GM23338 (cell line): ENCODE results near the gene RALGPS1. TPM values are rescaled to one million over a fixed set of nuclear protein-coding genes. Genes with fewer than 3 reads are reported as not detected.

Experiments
- ATAC-seq: fragments of 200-7000 bp; cut with Tn5 transposase; 3 replicates; pipeline ENCODE4 v1.9.1; 2020
- DNase-seq: peaks from one replicate; pipeline ENCODE4 v3.0.0-alpha.2; 2015; ENCODE audit warnings: low spot score
- H2AFZ ChIP-seq: fragments of 200-600 bp; sonication (generic); 2 replicates; pipeline ENCODE4 v1.8.0; 2016; ENCODE audit warnings: antibody characterized with exemption, mild to moderate bottlenecking, moderate library complexity
- H3F3A ChIP-seq: fragments of 200-600 bp; sonication (generic); replicated peaks from 2 replicates; pipeline ENCODE4 v1.8.0; 2017; ENCODE audit warnings: antibody characterized with exemption, mixed run types, low read depth
- H3K27ac ChIP-seq: fragments of 200-600 bp; sonication (generic); 2 replicates; pipeline ENCODE4 v1.6.1; 2016; ENCODE audit warnings: low read depth
- H3K27me3 ChIP-seq: fragments of 200-600 bp; sonication (generic); 2 replicates; pipeline ENCODE4 v1.8.0; 2016; ENCODE audit warnings: mild to moderate bottlenecking, mixed run types, moderate library complexity; ENCODE audit not compliant: insufficient read depth
- H3K36me3 ChIP-seq: fragments of 200-600 bp; sonication (generic); 2 replicates; pipeline ENCODE4 v1.8.0; 2016; ENCODE audit warnings: mild to moderate bottlenecking; ENCODE audit not compliant: insufficient read depth
- H3K4me1 ChIP-seq: fragments of 200-600 bp; sonication (generic); 2 replicates; pipeline ENCODE4 v1.8.0; 2016; ENCODE audit warnings: mild to moderate bottlenecking, moderate library complexity; ENCODE audit not compliant: insufficient read depth
- H3K4me2 ChIP-seq: fragments of 200-600 bp; sonication (generic); 2 replicates; pipeline ENCODE4 v1.7.1; 2017; ENCODE audit warnings: mixed run types
- H3K4me3 ChIP-seq: fragments of 200-600 bp; sonication (generic); 2 replicates; pipeline ENCODE4 v1.6.1; 2016; ENCODE audit warnings: mixed run types
- H3K79me2 ChIP-seq: fragments of 200-600 bp; sonication (generic); replicated peaks from 2 replicates; pipeline ENCODE4 v1.8.0; 2017; ENCODE audit warnings: mild to moderate bottlenecking; ENCODE audit not compliant: insufficient read depth
- H3K9me2 ChIP-seq: fragments of 200-600 bp; sonication (generic); 2 replicates; pipeline ENCODE4 v1.8.0; 2017; ENCODE audit not compliant: insufficient read depth
- H4K20me1 ChIP-seq: fragments of 200-600 bp; sonication (generic); replicated peaks from 2 replicates; pipeline ENCODE4 v1.8.0; 2017; ENCODE audit warnings: mild to moderate bottlenecking; ENCODE audit not compliant: insufficient read depth
- H3K27ac Mint-ChIP-seq: 2 replicates; pipeline ENCODE4 v1.8.0; 2020; ENCODE audit warnings: inconsistent platforms, mild to moderate bottlenecking, moderate library complexity, mixed read lengths
- H3K27me3 Mint-ChIP-seq: 3 replicates; pipeline ENCODE4 v1.8.0; 2022; ENCODE audit warnings: low read depth, mild to moderate bottlenecking, moderate library complexity, mixed read lengths, inconsistent platforms; ENCODE audit not compliant: insufficient read depth, poor library complexity
- H3K36me3 Mint-ChIP-seq: 3 replicates; pipeline ENCODE4 v1.8.0; 2021; ENCODE audit warnings: low read depth, mild to moderate bottlenecking, inconsistent platforms, moderate library complexity, mixed read lengths
- H3K4me1 Mint-ChIP-seq: 3 replicates; pipeline ENCODE4 v1.8.0; 2020; ENCODE audit warnings: mild to moderate bottlenecking, inconsistent platforms, mixed read lengths
- H3K4me3 Mint-ChIP-seq: 3 replicates; pipeline ENCODE4 v1.8.0; 2021; ENCODE audit warnings: moderate library complexity, mild to moderate bottlenecking, inconsistent platforms, mixed read lengths
- H3K9me3 Mint-ChIP-seq: 3 replicates; pipeline ENCODE4 v1.8.0; 2020; ENCODE audit warnings: moderate library complexity, mild to moderate bottlenecking, inconsistent platforms, mixed read lengths
- CREB1 ChIP-seq: fragments of 250-450 bp; sonication (Bioruptor Pico); IDR thresholded peaks from 2 replicates; pipeline ENCODE4 v1.5.0; 2020; ENCODE audit warnings: low read depth, mild to moderate bottlenecking, moderate library complexity
- EZH2 ChIP-seq: fragments of 200-600 bp; sonication (generic); IDR thresholded peaks from one replicate; pipeline ENCODE4 v1.8.0; 2017; ENCODE audit warnings: antibody characterized with exemption, mild to moderate bottlenecking, low read depth; ENCODE audit not compliant: unreplicated experiment
- JUNB ChIP-seq: IDR thresholded peaks from one replicate; pipeline ENCODE4 v1.6.1; 2016; ENCODE audit warnings: antibody characterized with exemption; ENCODE audit not compliant: unreplicated experiment
- NANOG ChIP-seq: IDR thresholded peaks from 2 replicates; pipeline ENCODE4 v1.6.1; 2016; ENCODE audit warnings: antibody characterized with exemption, borderline replicate concordance
- ZNF331 ChIP-seq: fragments of 250-450 bp; sonication (Bioruptor Pico); IDR thresholded peaks from 2 replicates; pipeline ENCODE4 v1.5.0; 2020; ENCODE audit warnings: low read depth, mild to moderate bottlenecking, moderate library complexity
- polyA plus RNA-seq: library from polyadenylated mRNA; unstranded; fragments of >200 nt; fragmentation: Nextera tagmentation; extraction: Ambion mirVana; gene quantifications from 2 replicates; pipeline ENCODE4 v1.2.1, GENCODE V29; 2016
- total RNA-seq: library from RNA; depleted of rRNA; stranded (reverse); fragments of >200 nt; shearing (Covaris generic); gene quantifications from 2 replicates; pipeline ENCODE4 v1.2.3, GENCODE V29; 2014
- TF ChIP-seq, protein P1 (sequence below): fragments of 250-450 bp; sonication (Bioruptor Pico); IDR thresholded peaks from 2 replicates; pipeline ENCODE4 v1.5.0; 2020; ENCODE audit warnings: mild to moderate bottlenecking, moderate library complexity
- TF ChIP-seq, protein P2 (sequence below): IDR thresholded peaks from 2 replicates; pipeline ENCODE4 v1.6.1; 2016; ENCODE audit warnings: antibody characterized with exemption

Gene RALGPS1
- total and polyA plus RNA-seq, 2 experiments from 2014 or later, result 18.2 to 57.1 TPM

GRCh38 chr9:127102176-127102575 lies 187.6 kb downstream of the RALGPS1 start (continued):
- TF ChIP-seq, protein P1, sequence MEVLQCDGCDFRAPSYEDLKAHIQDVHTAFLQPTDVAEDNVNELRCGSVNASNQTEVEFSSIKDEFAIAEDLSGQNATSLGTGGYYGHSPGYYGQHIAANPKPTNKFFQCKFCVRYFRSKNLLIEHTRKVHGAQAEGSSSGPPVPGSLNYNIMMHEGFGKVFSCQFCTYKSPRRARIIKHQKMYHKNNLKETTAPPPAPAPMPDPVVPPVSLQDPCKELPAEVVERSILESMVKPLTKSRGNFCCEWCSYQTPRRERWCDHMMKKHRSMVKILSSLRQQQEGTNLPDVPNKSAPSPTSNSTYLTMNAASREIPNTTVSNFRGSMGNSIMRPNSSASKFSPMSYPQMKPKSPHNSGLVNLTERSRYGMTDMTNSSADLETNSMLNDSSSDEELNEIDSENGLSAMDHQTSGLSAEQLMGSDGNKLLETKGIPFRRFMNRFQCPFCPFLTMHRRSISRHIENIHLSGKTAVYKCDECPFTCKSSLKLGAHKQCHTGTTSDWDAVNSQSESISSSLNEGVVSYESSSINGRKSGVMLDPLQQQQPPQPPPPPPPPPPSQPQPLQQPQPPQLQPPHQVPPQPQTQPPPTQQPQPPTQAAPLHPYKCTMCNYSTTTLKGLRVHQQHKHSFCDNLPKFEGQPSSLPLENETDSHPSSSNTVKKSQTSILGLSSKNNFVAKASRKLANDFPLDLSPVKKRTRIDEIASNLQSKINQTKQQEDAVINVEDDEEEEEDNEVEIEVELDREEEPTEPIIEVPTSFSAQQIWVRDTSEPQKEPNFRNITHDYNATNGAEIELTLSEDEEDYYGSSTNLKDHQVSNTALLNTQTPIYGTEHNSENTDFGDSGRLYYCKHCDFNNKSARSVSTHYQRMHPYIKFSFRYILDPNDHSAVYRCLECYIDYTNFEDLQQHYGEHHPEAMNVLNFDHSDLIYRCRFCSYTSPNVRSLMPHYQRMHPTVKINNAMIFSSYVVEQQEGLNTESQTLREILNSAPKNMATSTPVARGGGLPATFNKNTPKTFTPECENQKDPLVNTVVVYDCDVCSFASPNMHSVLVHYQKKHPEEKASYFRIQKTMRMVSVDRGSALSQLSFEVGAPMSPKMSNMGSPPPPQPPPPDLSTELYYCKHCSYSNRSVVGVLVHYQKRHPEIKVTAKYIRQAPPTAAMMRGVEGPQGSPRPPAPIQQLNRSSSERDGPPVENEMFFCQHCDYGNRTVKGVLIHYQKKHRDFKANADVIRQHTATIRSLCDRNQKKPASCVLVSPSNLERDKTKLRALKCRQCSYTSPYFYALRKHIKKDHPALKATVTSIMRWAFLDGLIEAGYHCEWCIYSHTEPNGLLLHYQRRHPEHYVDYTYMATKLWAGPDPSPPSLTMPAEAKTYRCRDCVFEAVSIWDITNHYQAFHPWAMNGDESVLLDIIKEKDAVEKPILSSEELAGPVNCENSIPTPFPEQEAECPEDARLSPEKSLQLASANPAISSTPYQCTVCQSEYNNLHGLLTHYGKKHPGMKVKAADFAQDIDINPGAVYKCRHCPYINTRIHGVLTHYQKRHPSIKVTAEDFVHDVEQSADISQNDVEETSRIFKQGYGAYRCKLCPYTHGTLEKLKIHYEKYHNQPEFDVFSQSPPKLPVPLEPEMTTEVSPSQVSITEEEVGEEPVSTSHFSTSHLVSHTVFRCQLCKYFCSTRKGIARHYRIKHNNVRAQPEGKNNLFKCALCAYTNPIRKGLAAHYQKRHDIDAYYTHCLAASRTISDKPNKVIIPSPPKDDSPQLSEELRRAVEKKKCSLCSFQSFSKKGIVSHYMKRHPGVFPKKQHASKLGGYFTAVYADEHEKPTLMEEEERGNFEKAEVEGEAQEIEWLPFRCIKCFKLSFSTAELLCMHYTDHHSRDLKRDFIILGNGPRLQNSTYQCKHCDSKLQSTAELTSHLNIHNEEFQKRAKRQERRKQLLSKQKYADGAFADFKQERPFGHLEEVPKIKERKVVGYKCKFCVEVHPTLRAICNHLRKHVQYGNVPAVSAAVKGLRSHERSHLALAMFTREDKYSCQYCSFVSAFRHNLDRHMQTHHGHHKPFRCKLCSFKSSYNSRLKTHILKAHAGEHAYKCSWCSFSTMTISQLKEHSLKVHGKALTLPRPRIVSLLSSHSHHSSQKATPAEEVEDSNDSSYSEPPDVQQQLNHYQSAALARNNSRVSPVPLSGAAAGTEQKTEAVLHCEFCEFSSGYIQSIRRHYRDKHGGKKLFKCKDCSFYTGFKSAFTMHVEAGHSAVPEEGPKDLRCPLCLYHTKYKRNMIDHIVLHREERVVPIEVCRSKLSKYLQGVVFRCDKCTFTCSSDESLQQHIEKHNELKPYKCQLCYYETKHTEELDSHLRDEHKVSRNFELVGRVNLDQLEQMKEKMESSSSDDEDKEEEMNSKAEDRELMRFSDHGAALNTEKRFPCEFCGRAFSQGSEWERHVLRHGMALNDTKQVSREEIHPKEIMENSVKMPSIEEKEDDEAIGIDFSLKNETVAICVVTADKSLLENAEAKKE (CRISPR knock-in tag), result no peak

DNA sequence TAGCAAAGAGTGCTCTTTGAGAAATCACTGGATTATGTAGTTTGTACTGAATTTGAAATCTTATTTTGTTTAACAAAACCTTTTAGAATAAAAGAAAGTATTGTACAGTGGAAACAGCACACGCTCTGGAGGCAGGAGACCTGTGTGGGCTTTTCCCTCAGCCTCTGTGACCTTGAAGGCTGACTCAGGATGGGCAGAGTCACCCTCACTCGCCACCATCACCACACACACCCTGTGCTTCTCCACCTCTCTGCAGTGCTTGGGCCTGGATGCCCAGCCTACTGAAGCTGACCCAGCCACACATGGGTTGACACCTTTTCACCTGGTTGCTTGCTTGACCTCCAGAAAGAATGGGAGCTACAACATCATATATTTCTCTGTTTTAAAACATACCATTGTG lies 188.2 kb downstream of the RALGPS1 start:
- ATAC-seq, result no peak
- H3F3A ChIP-seq, result no peaks in the 10 kb centered on the region
- no peak overlapping the region for H2AFZ ChIP-seq
- Mint-ChIP-seq H3K4me1 (peaks cover 3% of the 10 kb centered on the region; the same call in 1 of the 3 replicates), H3K36me3 (peaks cover 3% of the 10 kb centered on the region; the same call in 2 of the 3 replicates), H3K27ac (no peak overlapping the region), H3K9me3 (no peaks in the 10 kb centered on the region), H3K27me3 (peaks cover 2% of the 10 kb centered on the region), H3K4me3 (no peak overlapping the region)
- no peaks in the 10 kb centered on the region for H3K36me3 ChIP-seq
- no peak overlapping the region for H3K4me2 ChIP-seq
- no peaks in the 10 kb centered on the region for H3K27me3 ChIP-seq
- no peaks in the 10 kb centered on the region for H3K79me2 ChIP-seq
- 0 out of 2 replicates have a peak, but pooled peaks cover 3% of the 10 kb centered on the region for H4K20me1 ChIP-seq
- no peak overlapping the region for H3K4me3 ChIP-seq
- no peaks in the 10 kb centered on the region for H3K4me1 ChIP-seq
- H3K27ac ChIP-seq, result no peak overlapping the region
- H3K9me2 ChIP-seq, result no peaks in the 10 kb centered on the region
- DNase-seq, result no peak
- TF ChIP-seq, protein P2, sequence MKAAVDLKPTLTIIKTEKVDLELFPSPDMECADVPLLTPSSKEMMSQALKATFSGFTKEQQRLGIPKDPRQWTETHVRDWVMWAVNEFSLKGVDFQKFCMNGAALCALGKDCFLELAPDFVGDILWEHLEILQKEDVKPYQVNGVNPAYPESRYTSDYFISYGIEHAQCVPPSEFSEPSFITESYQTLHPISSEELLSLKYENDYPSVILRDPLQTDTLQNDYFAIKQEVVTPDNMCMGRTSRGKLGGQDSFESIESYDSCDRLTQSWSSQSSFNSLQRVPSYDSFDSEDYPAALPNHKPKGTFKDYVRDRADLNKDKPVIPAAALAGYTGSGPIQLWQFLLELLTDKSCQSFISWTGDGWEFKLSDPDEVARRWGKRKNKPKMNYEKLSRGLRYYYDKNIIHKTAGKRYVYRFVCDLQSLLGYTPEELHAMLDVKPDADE, result no peak
- TF ChIP-seq CREB1 (CRISPR knock-in tag), result no peak
- TF ChIP-seq NANOG, result no peak
- TF ChIP-seq EZH2, result no peak
- TF ChIP-seq, protein P1 (CRISPR knock-in tag), result no peak
- TF ChIP-seq ZNF331, result no peak
- no peak for TF ChIP-seq JUNB
